Subcutaneous adipose tissue (tissue), 4 donors: ENCODE data around the gene UGT1A3. TPM values are rescaled to one million over a fixed set of nuclear protein-coding genes. Genes with fewer than 3 reads are reported as not detected.

ENCODE experiments used
- CTCF ChIP-seq: fragments of 450-650 bp; IDR thresholded peaks from one replicate; pipeline ENCODE4 v1.5.1; 2016; ENCODE audit warnings: low read depth, mild to moderate bottlenecking, control low read depth, antibody characterized with exemption, moderate library complexity
- total RNA-seq, 4 donors: library from RNA; depleted of rRNA; stranded (reverse); fragments of >200 nt; gene quantifications; one replicate each; pipeline ENCODE4 v1.1.0, GENCODE V29; 2016

UGT1A3 gene
- total RNA-seq, 4 donors from 2014 or later, result not detected

GRCh38 chr2:233689031-233689430, 39.8 kb upstream of the UGT1A3 start:
- no peak for TF ChIP-seq CTCF

DNA sequence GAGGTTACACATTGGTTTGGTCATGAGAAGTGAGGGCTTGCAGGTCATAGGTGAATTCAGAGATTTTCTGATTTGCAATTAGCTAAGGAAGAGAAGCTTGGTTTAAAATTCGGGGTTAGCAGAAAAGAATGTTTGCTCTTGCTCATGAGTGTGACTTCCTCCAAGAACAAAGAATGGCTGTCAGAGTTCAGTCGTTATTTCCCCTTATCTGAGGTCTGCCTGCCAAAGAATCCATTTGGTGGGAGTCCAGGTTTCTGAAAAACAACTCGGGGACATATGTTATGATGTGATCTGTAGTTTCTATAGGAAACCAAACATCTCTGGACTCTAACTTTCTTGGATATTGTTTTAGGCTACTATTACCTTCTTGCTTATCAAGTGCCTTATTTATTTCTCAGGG, 39.3 kb upstream of the UGT1A3 start:
- no peak for TF ChIP-seq CTCF

- TF ChIP-seq CTCF, result no peak
Measured at GRCh38 chr2:233690444-233690843, 38.4 kb upstream of the UGT1A3 start.

DNA sequence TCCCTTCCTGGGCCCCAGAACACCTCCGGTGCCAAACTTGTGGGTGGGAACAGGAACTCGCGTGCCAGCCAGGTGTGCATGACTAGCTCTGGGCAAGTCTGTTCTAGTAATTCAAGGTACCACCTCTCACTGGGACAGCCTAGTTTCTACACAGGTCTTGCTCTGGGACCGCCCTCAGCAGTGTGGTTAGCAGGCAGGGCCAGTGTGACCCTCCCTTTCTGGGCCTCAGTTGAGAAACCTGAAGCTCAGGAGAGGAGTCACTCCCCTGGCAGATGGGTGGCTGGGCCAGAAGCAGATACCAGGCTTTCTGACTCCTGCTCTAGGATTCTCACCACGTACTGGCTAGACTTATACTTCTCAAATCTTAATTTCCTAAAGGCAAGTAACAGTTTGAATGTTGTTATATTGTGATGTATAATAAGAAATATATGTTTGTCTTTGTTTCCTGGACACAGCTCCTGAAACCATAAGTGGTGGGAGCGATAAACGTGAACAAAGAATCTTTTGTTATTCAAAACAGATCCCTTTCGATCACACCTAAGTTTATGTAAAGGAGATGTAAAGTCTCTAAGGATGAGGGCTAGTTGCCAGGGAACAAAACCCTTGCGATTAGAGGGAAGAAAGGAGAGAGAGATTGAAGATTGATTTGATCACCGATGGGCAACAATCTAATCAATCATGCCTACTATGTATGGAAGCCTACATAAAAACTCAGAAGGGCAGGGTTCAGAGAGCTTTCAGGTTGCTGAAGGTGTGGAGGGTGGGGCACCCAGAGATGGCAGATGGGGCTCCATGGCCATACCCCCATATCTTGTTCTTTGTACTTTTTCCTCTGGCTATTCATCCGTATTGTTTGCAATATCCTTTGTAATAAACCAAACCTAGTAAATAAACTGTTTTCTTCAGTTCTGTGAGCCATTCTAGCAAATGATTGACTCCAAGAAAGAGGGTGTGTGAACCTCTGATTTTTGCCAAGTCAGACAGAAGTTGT, 37.1 kb upstream of the UGT1A3 start:
- TF ChIP-seq CTCF, result no peak

DNA sequence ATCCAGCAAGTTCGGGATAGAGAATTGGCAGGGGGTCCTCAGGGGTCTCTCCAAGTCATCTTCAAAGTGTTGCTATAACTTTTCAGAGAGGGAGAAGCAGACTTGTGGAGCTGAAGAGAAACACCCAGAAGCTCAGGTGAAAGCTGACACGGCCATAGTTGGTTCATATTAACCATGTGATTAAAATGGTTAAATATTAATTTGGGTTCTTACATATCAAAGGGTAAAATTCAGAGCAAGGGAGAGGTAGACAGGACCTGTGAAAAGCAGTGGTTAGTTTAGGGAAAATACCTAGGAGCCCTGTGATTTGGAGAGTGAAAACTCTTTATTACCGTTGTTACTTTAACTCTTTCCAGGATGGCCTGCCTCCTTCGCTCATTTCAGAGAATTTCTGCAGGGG, 36.2 kb upstream of the UGT1A3 start, which contains the start of gene UGT1A6:
Gene UGT1A6, plus strand, starts transcription at position 243 of the 400 bp plus-strand sequence. Its CDS starts 115 bp downstream, at position 358.
- TF ChIP-seq CTCF, result no peak

- no peak for TF ChIP-seq CTCF
Measured at GRCh38 chr2:233693963-233694362, 34.9 kb upstream of the UGT1A3 start.

DNA sequence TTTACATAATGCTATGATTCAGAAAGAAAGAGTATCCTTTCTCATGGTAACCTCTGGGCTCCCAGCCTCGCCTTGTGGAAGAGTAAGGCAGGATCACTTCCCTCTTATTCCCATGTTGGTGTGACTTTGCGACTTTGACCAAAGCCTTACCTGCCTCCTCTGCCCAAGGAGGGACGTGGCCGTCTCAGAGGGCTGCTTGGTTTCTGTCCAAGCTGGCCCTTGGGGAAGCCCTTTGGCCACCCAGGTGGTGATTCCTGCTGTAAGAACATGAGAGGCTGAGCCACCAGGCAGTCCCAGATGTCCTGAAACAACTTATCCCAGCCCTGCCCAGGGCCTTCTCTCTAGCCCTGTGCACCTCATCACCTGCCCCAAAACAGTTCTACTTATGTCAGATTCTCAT, 30.1 kb upstream of the UGT1A3 start:
- TF ChIP-seq CTCF, result no peak
